SK-N-SH treated with all-trans-retinoic acid at 6 μM for 48 hours (cell line): ENCODE data around the gene PGM2.

Experiments used
- ATAC-seq: fragments of 200-7000 bp; cut with Tn5 transposase; 3 replicates; pipeline ENCODE4 v1.9.1; 2020; ENCODE audit warnings: mild to moderate bottlenecking, moderate library complexity
- ARNTL ChIP-seq: fragments of 450-650 bp; formaldehyde crosslinking; IDR thresholded peaks from 2 replicates; pipeline ENCODE4 v1.5.0; 2020; ENCODE audit warnings: low read depth, mild to moderate bottlenecking, moderate library complexity, borderline replicate concordance
- BACH2 ChIP-seq: fragments of 250-450 bp; sonication (Bioruptor Pico); IDR thresholded peaks from 2 replicates; pipeline ENCODE4 v1.9.0; 2021; ENCODE audit warnings: mild to moderate bottlenecking, borderline replicate concordance
- CSDC2 ChIP-seq: fragments of 250-450 bp; sonication (Bioruptor Pico); IDR thresholded peaks from 2 replicates; pipeline ENCODE4 v1.5.0; 2020; ENCODE audit warnings: mild to moderate bottlenecking, moderate library complexity
- ESRRG ChIP-seq: fragments of 250-450 bp; sonication (Bioruptor Pico); IDR thresholded peaks from 2 replicates; pipeline ENCODE4 v1.6.1; 2021; ENCODE audit warnings: mild to moderate bottlenecking
- GLIS3 ChIP-seq: fragments of 250-450 bp; sonication (Bioruptor Pico); IDR thresholded peaks from 2 replicates; pipeline ENCODE4 v1.5.0; 2020; ENCODE audit warnings: mild to moderate bottlenecking, moderate library complexity
- ISL1 ChIP-seq: fragments of 250-450 bp; sonication (Bioruptor Pico); IDR thresholded peaks from 2 replicates; pipeline ENCODE4 v2.1.2; 2022; ENCODE audit warnings: mild to moderate bottlenecking, moderate library complexity
- OSR1 ChIP-seq: fragments of 250-450 bp; sonication (Bioruptor Pico); IDR thresholded peaks from 2 replicates; pipeline ENCODE4 v1.8.0; 2022; ENCODE audit warnings: moderate library complexity, mild to moderate bottlenecking, inconsistent platforms
- PATZ1 ChIP-seq: fragments of 250-450 bp; sonication (Bioruptor Pico); IDR thresholded peaks from 2 replicates; pipeline ENCODE4 v1.8.0; 2020; ENCODE audit warnings: mild to moderate bottlenecking, moderate library complexity, borderline replicate concordance
- PPARA ChIP-seq: fragments of 250-450 bp; sonication (Bioruptor Pico); IDR thresholded peaks from 2 replicates; pipeline ENCODE4 v1.5.0; 2020; ENCODE audit warnings: mild to moderate bottlenecking, borderline replicate concordance
- RARB ChIP-seq: fragments of 250-450 bp; sonication (Bioruptor Pico); IDR thresholded peaks from 2 replicates; pipeline ENCODE4 v1.8.0; 2021; ENCODE audit warnings: mild to moderate bottlenecking, moderate library complexity
- TCF4 ChIP-seq: fragments of 250-450 bp; sonication (Bioruptor Pico); IDR thresholded peaks from 2 replicates; pipeline ENCODE4 v1.8.0; 2021; ENCODE audit warnings: mild to moderate bottlenecking, moderate library complexity, borderline replicate concordance
- TOX ChIP-seq: fragments of 250-450 bp; sonication (Bioruptor Pico); IDR thresholded peaks from 2 replicates; pipeline ENCODE4 v1.8.0; 2021; ENCODE audit warnings: mild to moderate bottlenecking, moderate library complexity, borderline replicate concordance
- ZC3H10 ChIP-seq: fragments of 250-450 bp; sonication (Bioruptor Pico); IDR thresholded peaks from 2 replicates; pipeline ENCODE4 v1.5.1; 2021; ENCODE audit warnings: mild to moderate bottlenecking, moderate library complexity
- ZFP3 ChIP-seq: fragments of 250-450 bp; sonication (Bioruptor Pico); IDR thresholded peaks from 2 replicates; pipeline ENCODE4 v1.5.0; 2020; ENCODE audit warnings: mild to moderate bottlenecking, moderate library complexity
- ZFP30 ChIP-seq: fragments of 450-650 bp; formaldehyde crosslinking; IDR thresholded peaks from 2 replicates; pipeline ENCODE4 v1.5.0; 2022; ENCODE audit warnings: mild to moderate bottlenecking, moderate library complexity
- ZNF565 ChIP-seq: fragments of 450-650 bp; formaldehyde crosslinking; conservative IDR thresholded peaks from 2 replicates; pipeline ENCODE4 v1.5.0; 2020; ENCODE audit warnings: low read depth, mild to moderate bottlenecking, moderate library complexity
- ZNF70 ChIP-seq: fragments of 450-650 bp; formaldehyde crosslinking; IDR thresholded peaks from 2 replicates; pipeline ENCODE4 v1.5.0; 2020; ENCODE audit warnings: mild to moderate bottlenecking, moderate library complexity
- ZNF8 ChIP-seq: fragments of 450-650 bp; formaldehyde crosslinking; IDR thresholded peaks from 2 replicates; pipeline ENCODE4 v1.5.0; 2020; ENCODE audit warnings: mild to moderate bottlenecking, moderate library complexity
- TF ChIP-seq, protein P1 (sequence below): fragments of 250-450 bp; sonication (Bioruptor Pico); IDR thresholded peaks from 2 replicates; pipeline ENCODE4 v1.8.0; 2021; ENCODE audit warnings: low read depth, mild to moderate bottlenecking, moderate library complexity, borderline replicate concordance
- TF ChIP-seq, protein P2 (sequence below): fragments of 250-450 bp; sonication (Bioruptor Pico); IDR thresholded peaks from 2 replicates; pipeline ENCODE4 v1.5.1; 2021; ENCODE audit warnings: mild to moderate bottlenecking, moderate library complexity
- TF ChIP-seq, protein P3 (sequence below): fragments of 250-450 bp; sonication (Bioruptor Pico); IDR thresholded peaks from 2 replicates; pipeline ENCODE4 v1.5.1; 2020; ENCODE audit warnings: low read depth, mild to moderate bottlenecking, moderate library complexity

The PGM2 gene

GRCh38 chr4:37852376-37852775, 25.9 kb downstream of the PGM2 start:
- no peak for ATAC-seq
- TF ChIP-seq ZC3H10 (CRISPR knock-in tag) (no peak), PPARA (no peak), GLIS3 (CRISPR knock-in tag) (no peak), TCF4 (CRISPR knock-in tag) (no peak), BACH2 (CRISPR knock-in tag) (no peak), CSDC2 (no peak), ZFP3 (CRISPR knock-in tag) (no peak), ESRRG (CRISPR knock-in tag) (no peak), ZNF70 (CRISPR knock-in tag) (no peak)

GRCh38 chr4:37858112-37858511, 31.6 kb downstream of the PGM2 start:
- ATAC-seq = no peak
- TF ChIP-seq ISL1 (CRISPR knock-in tag) = no peak
- TF ChIP-seq, protein P1, sequence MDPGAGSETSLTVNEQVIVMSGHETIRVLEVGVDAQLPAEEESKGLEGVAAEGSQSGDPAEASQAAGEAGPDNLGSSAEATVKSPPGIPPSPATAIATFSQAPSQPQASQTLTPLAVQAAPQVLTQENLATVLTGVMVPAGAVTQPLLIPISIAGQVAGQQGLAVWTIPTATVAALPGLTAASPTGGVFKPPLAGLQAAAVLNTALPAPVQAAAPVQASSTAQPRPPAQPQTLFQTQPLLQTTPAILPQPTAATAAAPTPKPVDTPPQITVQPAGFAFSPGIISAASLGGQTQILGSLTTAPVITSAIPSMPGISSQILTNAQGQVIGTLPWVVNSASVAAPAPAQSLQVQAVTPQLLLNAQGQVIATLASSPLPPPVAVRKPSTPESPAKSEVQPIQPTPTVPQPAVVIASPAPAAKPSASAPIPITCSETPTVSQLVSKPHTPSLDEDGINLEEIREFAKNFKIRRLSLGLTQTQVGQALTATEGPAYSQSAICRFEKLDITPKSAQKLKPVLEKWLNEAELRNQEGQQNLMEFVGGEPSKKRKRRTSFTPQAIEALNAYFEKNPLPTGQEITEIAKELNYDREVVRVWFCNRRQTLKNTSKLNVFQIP (CRISPR knock-in tag) = no peak
- TF ChIP-seq ZC3H10 (CRISPR knock-in tag) = no peak
- no peak for TF ChIP-seq ZFP3 (CRISPR knock-in tag)
- no peak for TF ChIP-seq ZFP30 (CRISPR knock-in tag)
- TF ChIP-seq PATZ1 (CRISPR knock-in tag) = no peak
- TF ChIP-seq ZNF8 = no peak
- TF ChIP-seq, all 23 proteins: peak for 0

DNA sequence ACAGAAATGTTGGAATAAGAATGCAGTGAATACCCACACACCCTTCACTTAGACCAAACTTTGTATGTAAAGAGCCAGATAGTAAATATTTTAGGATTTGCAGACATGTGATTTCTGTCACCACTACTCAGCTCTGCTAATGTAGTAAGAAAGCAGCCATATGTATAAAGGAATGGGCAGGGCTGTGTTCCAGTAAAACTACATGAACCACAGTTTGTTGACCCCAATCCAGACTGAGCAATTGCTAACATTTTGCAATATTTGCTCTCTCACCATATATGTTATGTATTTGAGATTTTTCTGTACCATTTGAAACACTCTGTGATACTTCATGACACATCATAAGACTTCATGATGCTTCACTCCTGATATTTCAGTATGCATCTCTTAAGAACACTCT, 32.4 kb downstream of the PGM2 start:
- ATAC-seq = no peak
- TF ChIP-seq CSDC2 (no peak), TOX (CRISPR knock-in tag) (no peak), ZC3H10 (CRISPR knock-in tag) (no peak), ZFP30 (CRISPR knock-in tag) (no peak), OSR1 (no peak), ESRRG (CRISPR knock-in tag) (no peak), BACH2 (CRISPR knock-in tag) (no peak), PATZ1 (CRISPR knock-in tag) (no peak), ISL1 (CRISPR knock-in tag) (no peak)
- TF ChIP-seq, protein P2, sequence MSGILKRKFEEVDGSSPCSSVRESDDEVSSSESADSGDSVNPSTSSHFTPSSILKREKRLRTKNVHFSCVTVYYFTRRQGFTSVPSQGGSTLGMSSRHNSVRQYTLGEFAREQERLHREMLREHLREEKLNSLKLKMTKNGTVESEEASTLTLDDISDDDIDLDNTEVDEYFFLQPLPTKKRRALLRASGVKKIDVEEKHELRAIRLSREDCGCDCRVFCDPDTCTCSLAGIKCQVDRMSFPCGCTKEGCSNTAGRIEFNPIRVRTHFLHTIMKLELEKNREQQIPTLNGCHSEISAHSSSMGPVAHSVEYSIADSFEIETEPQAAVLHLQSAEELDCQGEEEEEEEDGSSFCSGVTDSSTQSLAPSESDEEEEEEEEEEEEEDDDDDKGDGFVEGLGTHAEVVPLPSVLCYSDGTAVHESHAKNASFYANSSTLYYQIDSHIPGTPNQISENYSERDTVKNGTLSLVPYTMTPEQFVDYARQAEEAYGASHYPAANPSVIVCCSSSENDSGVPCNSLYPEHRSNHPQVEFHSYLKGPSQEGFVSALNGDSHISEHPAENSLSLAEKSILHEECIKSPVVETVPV (CRISPR knock-in tag) = no peak

DNA sequence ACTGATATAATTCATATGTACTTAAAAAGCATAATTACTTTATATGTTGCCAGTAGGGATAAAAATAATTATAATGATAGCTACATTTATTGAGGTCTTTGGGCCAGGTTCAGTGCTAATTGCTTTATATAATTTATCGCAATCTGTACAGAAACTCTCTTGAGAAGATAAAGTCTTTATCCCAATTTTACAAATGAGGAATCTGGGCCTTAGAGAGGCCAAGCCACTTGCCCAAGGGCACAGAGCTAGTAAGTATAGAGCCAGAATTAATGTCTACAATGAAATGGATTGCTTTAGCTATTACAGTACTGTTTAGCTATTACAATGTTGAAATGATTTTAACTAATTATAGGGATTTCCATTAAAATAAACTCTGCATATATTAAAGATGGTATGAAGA, 33.8 kb downstream of the PGM2 start:
- no peak for TF ChIP-seq GLIS3 (CRISPR knock-in tag)
- no peak for TF ChIP-seq ZFP3 (CRISPR knock-in tag)
- no peak for TF ChIP-seq ESRRG (CRISPR knock-in tag)
- ATAC-seq = no peak

GRCh38 chr4:37862961-37863360, 36.5 kb downstream of the PGM2 start:
- no peak for ATAC-seq
- no peak for TF ChIP-seq ZC3H10 (CRISPR knock-in tag)

DNA sequence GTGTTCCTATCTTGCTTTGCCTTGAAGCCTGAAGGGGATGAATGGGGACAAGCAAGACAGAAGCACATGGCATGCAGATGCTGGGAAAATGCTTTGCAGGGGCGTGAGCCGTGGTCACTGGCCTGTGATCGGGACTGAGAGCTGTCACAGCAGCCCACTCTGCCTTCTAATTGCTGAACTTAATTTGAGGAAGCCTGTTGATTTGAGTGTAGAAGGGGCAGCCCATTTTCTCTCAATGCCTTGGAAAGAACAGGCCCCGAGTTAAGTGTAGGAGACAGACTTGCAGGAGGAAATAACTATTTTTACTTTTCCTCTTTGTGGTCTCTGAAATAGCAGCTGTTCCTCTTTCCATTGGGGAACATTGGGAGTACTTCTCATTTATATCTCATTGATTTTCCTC, 38.3 kb downstream of the PGM2 start:
- no peak for ATAC-seq
- TF ChIP-seq PPARA (no peak), ARNTL (no peak), RARB (CRISPR knock-in tag) (no peak), PATZ1 (CRISPR knock-in tag) (no peak), ZNF565 (no peak), OSR1 (no peak), CSDC2 (no peak)
- TF ChIP-seq, protein P3, sequence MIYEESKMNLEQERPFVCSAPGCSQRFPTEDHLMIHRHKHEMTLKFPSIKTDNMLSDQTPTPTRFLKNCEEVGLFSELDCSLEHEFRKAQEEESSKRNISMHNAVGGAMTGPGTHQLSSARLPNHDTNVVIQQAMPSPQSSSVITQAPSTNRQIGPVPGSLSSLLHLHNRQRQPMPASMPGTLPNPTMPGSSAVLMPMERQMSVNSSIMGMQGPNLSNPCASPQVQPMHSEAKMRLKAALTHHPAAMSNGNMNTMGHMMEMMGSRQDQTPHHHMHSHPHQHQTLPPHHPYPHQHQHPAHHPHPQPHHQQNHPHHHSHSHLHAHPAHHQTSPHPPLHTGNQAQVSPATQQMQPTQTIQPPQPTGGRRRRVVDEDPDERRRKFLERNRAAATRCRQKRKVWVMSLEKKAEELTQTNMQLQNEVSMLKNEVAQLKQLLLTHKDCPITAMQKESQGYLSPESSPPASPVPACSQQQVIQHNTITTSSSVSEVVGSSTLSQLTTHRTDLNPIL (CRISPR knock-in tag) = no peak
